ENCODE results near the gene FRK.

FRK gene

DNA sequence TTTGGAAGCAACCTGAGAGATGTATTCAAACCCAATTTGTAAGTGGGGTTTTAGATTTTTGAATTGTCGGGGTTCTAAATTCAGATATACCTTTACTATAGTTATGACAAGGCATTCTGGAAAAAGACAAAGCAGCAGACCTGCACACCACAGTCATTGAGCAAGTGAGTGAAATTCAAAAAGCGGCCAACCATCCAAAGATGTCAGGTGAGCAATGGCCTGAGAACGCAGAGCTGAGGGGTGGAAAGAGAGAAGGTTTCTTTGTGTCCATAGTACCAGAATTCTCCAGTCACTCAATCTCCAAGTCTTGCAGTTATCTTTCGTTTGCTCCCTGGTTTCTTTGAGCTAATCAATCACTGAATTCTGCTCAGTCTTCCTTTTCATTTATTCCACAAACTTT, 1.8 kb upstream of the FRK start:
- TF ChIP-seq EZH2phosphoT487 (IDR thresholded peaks at IDR 0.05; ENCODE audit: borderline replicate concordance) (no peak), CTCF (conservative IDR thresholded peaks at IDR 0.05; ENCODE audit: low read length) (no peak)
- H3K4me2 ChIP-seq (ENCODE audit: low read depth, low read length, poor library complexity, severe bottlenecking): no peak overlapping the region
- H3K9me3 ChIP-seq (ENCODE audit: insufficient read depth, low read depth, low read length): no peaks in the 10 kb centered on the region
- no peaks in the 10 kb centered on the region for H3K79me2 ChIP-seq (ENCODE audit: insufficient read depth, low read length)
- H3F3A ChIP-seq (ENCODE audit: low read depth): no peaks in the 10 kb centered on the region
- no peak overlapping the region for H3K9ac ChIP-seq (ENCODE audit: low read depth, low read length, poor library complexity, severe bottlenecking)
- H2AFZ ChIP-seq (ENCODE audit: low read length): no peak overlapping the region
- H4K20me1 ChIP-seq (ENCODE audit: insufficient read depth, low read length, poor library complexity, severe bottlenecking): no peaks in the 10 kb centered on the region
- H3K27me3 ChIP-seq (ENCODE audit: insufficient read depth, low read length, poor library complexity, severe bottlenecking): no peaks in the 10 kb centered on the region
- H3K9me2 ChIP-seq (replicated peaks; ENCODE audit: low read depth, low read length): no peaks in the 10 kb centered on the region
- H3K4me1 ChIP-seq (ENCODE audit: insufficient read depth, low read length, poor library complexity, severe bottlenecking): no peaks in the 10 kb centered on the region
- H3K4me3 ChIP-seq (ENCODE audit: low read length, poor library complexity, severe bottlenecking): no peak overlapping the region
- H3K36me3 ChIP-seq (ENCODE audit: insufficient read depth, low read length): no peaks in the 10 kb centered on the region

DNA sequence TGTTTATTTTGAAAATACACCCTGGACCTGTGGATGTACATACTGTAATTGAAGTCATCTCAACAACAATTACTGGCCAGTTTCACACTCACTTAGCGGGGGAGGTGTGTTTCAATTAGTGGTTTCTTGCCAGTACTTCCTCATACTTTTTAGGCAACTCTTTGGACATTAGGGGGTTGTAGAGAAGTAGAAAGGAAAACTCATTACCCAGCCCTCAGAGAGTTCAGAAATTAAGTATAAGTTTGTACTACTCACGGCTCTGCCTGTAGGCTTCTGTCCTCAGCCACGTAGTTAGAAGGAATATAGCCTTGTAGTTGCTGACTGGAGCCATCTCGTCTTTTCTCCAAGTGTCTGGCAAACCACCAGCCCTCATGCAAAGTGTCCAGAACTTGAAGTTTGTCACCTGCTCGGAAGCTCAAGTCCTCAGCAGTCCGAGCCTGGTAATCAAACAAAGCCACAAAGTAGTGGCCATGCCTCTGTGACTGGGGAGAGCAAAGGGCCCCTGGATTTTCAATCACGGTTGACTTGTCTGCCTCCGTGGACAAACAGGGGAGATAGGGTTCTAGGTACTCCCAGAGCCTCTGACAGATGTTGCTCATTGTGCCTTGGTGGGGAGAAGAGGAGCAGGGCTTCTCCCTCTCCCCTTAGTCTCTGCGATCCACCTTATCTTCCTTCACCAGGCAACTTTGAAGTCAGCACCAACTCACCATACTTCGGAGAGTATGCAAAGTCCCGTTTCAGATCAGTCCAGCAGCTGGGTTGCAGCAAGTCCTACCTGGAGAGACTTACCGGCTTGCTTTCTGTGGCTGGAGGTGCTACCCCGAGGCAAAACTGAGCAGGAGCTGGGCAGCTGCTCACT, 749 bp downstream of the FRK start:
- H3K4me1 ChIP-seq (ENCODE audit: insufficient read depth, low read length, poor library complexity, severe bottlenecking): no peaks in the 10 kb centered on the region
- no peak for TF ChIP-seq EZH2phosphoT487 (IDR thresholded peaks at IDR 0.05; ENCODE audit: borderline replicate concordance)
- no peak for TF ChIP-seq CTCF (conservative IDR thresholded peaks at IDR 0.05; ENCODE audit: low read length)
- H3K79me2 ChIP-seq (ENCODE audit: insufficient read depth, low read length): no peaks in the 10 kb centered on the region
- no peak overlapping the region for H3K4me3 ChIP-seq (ENCODE audit: low read length, poor library complexity, severe bottlenecking)
- peak overlapping the region; percentile 56 for H2AFZ ChIP-seq (ENCODE audit: low read length)
- H3K27me3 ChIP-seq (ENCODE audit: insufficient read depth, low read length, poor library complexity, severe bottlenecking): no peaks in the 10 kb centered on the region
- H3F3A ChIP-seq (ENCODE audit: low read depth): no peaks in the 10 kb centered on the region
- no peaks in the 10 kb centered on the region for H3K36me3 ChIP-seq (ENCODE audit: insufficient read depth, low read length)
- no peaks in the 10 kb centered on the region for H3K9me3 ChIP-seq (ENCODE audit: insufficient read depth, low read depth, low read length)
- no peaks in the 10 kb centered on the region for H3K9me2 ChIP-seq (replicated peaks; ENCODE audit: low read depth, low read length)
- no peak overlapping the region for H3K4me2 ChIP-seq (ENCODE audit: low read depth, low read length, poor library complexity, severe bottlenecking)
- H4K20me1 ChIP-seq (ENCODE audit: insufficient read depth, low read length, poor library complexity, severe bottlenecking): no peaks in the 10 kb centered on the region
- no peak overlapping the region for H3K9ac ChIP-seq (ENCODE audit: low read depth, low read length, poor library complexity, severe bottlenecking)

DNA sequence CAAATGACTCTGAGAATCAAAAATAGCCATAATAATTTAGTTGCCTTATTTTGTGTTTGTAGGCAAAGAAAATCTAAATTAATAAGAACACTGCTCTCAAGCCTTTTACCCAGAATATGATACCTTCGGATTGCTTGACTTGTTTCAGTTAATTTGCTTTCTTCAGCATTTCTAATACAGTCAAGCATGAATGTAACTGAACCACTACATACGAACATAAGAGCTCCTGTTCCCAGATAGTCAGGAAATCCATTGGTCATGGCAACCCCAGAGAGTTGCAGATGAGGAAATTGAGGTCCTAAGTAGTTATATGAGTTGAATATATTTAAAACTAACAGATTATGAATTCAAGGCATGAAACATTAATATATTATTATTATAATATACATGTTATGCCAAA, 2.9 kb downstream of the FRK start:
- H3K9me3 ChIP-seq (ENCODE audit: insufficient read depth, low read depth, low read length): no peaks in the 10 kb centered on the region

More for the DNA sequence above, 2.9 kb downstream of the FRK start:
- H3K4me3 ChIP-seq (ENCODE audit: low read length, poor library complexity, severe bottlenecking): no peak overlapping the region
- H3K4me1 ChIP-seq (ENCODE audit: insufficient read depth, low read length, poor library complexity, severe bottlenecking): no peaks in the 10 kb centered on the region
- H3K9me2 ChIP-seq (replicated peaks; ENCODE audit: low read depth, low read length): no peaks in the 10 kb centered on the region
- H3K79me2 ChIP-seq (ENCODE audit: insufficient read depth, low read length): no peaks in the 10 kb centered on the region
- no peaks in the 10 kb centered on the region for H3K36me3 ChIP-seq (ENCODE audit: insufficient read depth, low read length)
- H4K20me1 ChIP-seq (ENCODE audit: insufficient read depth, low read length, poor library complexity, severe bottlenecking): no peaks in the 10 kb centered on the region
- no peak overlapping the region for H2AFZ ChIP-seq (ENCODE audit: low read length)
- H3F3A ChIP-seq (ENCODE audit: low read depth): no peaks in the 10 kb centered on the region
- H3K4me2 ChIP-seq (ENCODE audit: low read depth, low read length, poor library complexity, severe bottlenecking): no peak overlapping the region
- no peak for TF ChIP-seq EZH2phosphoT487 (IDR thresholded peaks at IDR 0.05; ENCODE audit: borderline replicate concordance)
- no peak for TF ChIP-seq CTCF (conservative IDR thresholded peaks at IDR 0.05; ENCODE audit: low read length)
- no peak overlapping the region for H3K9ac ChIP-seq (ENCODE audit: low read depth, low read length, poor library complexity, severe bottlenecking)
- no peaks in the 10 kb centered on the region for H3K27me3 ChIP-seq (ENCODE audit: insufficient read depth, low read length, poor library complexity, severe bottlenecking)

Measured in Loucy (cell line).